ENCODE data around the gene CEP104.
"Not testable (repeated sequence)": the region's sequence is repeated elsewhere in the genome, so short reads cannot be mapped to it uniquely, and the experiment has no call there.

CEP104 gene

DNA sequence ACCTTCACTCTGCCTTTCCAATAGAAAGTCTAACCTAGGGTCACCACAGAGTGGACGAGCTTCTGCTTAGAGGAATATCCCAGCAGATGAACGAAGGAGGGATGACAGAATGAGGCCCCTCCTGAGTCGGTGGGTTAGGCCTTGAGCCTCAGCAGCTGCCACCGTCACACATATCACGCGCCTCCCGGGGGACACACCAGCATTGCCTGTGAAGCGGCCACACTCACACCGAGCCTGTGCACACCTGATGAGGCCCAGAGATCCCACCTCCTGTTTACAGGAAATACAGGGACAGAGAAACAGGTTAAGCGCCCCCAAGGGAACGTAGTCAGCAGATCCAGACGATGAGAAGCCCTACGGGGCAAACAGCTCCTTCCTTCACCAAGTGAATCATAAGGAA, 35.6 kb downstream of the CEP104 start:
- DNase-seq: no peak

DNA sequence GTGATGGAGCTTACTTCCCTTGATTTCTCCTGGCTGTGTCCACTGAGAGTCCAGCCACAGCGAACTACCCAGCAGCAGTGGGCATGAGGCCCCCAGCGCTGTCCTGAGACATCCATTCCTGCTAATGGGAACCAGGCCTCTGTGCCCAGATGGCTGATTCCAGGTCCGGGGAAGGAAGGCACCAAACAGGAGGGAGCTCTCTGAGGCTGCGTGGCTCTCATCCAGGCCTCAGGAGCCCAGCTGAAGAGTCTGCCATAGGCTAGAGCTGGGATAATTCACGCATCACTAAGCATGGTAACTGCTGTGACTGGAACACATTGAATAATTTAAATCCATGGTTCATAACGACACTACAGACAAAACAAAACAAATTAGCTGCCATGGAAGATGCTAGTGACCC, 36.0 kb downstream of the CEP104 start:
- DNase-seq: no peak

DNA sequence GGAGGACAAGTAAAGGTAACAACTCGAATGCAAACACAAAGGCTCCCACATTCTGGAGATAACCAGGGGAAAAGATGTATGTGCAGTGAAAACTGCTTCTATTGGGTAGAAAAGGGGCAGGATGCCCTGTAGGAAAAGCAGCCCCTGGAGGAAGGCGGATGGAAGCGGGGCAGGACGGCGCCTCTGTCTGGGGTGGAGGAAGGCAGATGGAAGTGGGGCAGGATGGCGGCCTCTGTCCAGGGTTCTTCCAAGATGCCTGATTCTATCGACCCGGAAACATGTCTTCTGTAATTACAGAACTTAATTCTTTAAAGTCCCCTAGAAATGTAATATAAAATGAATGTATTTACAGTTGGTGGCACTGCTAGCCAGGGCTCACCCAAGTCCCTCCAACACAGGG, 36.7 kb downstream of the CEP104 start:
- DNase-seq: no peak

DNA sequence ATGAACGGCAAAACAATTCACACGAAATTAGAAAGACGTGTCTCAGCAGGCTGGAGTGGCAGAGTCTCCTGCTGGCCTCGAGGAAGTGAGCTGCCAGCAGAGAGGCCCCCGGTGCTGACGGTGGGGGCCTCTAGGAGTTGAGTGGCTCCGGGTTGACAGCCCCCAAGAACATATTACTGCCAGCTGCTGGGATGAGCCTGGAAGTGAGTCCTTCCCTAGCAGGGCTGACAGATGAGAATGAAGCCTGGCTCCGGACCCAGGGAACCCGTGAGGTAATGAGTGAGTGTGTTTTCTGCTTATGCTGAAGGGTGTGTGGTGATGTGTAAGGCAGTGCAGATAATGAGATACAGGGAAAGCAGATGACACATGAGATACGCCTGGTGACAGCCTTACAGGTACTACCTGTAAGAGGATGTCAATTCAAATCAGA, 37.2 kb downstream of the CEP104 start:
- no peak for DNase-seq

DNA sequence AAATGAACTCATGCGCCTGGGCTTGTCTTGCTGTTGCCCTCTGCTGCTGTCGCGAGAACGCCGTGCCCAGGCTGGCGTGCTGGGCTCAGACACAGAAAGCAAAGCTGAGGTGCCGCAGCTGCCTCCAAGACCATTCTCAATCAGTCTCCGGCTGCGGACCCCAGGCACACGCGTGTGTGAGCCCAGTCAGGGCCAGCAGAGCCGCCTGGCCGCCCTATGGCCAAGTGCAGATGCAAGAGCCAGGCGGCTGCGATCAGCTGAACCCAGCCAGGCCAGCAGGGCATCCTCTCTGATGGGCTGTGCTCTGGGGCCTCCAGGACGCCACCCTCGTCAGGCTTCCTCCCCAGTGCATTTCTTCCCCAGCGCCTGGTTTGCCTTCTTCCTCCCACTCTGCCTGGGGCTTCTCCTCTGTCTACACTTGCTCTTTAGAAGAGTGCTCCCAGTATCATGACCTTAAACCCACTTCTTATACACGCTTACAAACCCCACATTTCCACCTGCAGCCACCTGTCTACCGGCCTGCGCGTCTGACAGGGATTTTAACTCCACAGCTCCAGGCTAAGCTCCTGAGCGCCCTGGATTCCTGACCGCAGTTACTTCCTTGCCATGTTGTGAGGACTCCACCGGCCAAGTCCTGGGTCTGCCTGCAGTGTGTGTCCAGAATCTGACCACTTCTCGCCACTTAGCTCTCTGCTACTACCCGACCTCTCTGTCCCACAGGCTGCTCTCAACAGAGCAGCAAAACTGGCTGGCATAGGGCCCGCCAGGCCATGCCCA, 39.0 kb downstream of the CEP104 start:
- no peak for DNase-seq

DNA sequence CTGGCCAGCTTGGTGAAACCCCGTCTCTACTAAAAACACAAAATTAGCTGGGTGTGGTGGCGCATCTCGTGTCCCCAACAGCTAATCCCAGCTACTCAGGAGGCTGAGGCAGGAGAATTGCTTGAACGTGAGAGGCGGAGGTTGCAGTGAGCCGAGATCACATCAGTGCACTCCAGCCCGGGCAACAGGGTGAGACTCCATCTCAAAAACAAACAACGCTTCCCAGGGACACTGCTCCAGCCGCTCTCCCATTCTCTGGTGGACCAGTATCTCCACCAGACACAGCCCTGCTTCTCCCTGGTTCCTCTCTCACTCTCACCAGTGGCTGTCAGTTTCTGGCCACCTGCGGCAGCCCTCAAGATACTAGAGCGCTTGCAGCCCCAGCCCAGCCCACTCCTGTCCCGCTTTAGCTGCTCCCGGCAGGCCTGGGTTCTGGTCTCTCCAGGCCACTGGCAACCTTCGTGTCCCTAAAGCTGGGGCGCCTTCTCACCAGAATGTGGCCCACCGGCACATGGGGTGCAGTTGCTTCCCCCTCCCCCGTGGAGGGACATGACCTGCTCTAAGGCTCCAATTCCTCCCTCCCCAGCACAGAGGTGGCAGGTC, 39.8 kb downstream of the CEP104 start:
- no peak for DNase-seq

DNA sequence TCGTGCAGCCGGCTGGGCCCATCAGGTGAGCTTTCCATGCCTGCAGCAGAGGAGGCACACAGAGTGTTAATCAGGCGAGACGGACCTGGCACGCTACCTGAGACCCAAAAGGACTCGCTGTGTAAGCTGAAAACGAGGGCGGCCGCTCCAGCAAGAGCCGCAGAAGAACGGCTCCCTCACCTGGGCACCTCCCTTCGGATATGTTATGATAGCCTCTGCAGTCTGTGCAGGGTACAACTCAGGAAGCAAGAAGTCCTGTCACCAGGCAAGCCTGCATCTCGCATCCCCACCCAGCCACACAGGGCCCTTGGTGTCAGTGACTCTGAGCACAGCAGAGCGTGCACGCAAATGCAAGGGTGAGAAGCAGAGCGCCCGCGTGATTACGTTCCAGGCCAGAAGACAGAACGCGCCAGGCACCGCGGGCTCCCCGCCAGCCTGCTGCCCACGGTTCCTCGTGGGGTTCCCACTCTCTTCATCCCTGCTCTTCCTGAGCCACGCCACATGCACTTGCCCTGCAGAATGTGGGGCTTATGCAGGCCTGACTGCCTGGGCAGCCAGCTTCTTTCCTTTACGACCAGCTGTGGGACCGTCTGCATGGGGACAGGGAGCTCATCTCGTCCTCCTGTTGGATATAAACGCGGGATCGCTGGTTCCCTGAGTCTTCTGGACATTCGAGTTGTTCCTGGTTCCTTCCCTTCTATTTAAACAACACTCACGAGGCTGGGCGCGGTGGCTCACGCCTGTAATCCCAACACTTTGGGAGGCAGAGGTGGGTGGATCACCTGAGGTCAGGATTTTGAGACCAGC, 40.5 kb downstream of the CEP104 start:
- DNase-seq: no peak

DNA sequence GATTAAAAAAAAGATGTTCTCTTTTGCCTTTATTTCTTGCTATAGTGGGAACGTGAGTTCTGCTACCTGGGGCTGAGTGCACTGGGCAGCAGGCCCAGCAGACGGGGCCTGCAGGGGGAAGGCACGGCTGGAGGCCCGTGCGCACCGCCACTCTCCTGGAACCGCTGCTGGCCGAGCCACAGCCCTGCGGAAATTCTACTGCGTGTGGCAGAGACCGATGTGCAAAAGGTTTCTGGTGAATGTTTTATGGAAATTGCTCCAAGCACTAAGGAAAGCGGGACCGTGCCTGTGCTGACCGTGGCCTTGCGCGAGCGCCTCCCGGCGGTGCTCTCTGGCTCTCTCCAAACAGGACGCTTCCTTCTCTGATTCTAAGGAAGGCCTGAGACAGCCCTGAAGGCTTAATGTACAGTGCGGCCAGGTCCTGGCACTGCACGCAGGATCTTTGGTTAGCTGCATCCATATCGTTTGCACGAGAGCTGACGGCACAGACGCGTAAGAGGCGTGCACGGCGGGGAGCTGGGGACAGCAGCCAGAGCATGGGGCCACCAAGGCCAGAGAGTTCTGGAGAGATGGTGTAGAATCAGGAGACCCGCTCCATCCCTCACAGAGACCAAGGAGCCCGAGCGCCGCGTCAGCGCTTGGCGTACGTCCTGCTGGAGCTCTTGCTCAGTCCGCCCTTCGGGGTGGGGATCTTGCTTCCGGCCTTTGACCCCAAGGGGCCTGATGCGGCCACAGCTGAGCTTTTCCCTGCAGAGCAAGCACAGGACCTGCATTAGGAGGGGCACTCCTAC, 42.0 kb downstream of the CEP104 start:
- no peak for DNase-seq

DNA sequence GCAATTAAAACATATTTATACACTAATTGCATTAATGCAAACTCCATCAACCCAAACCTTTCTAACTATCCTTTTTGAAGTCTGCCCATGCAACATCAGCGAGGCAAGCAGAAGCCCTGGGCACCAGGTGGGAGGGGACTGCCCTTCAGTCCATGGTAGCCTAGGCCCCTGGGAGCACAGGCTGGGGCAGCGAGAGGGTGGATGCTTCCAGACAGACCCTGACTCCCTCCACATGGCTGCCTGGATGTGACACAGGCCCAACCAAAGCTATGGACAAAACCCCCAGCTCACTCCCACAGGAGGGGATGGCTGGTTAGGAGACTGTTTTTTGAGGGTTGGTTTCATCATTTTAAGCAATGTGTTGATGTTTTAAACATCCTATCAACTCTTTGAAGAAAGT, 42.9 kb downstream of the CEP104 start:
- DNase-seq: no peak

DNA sequence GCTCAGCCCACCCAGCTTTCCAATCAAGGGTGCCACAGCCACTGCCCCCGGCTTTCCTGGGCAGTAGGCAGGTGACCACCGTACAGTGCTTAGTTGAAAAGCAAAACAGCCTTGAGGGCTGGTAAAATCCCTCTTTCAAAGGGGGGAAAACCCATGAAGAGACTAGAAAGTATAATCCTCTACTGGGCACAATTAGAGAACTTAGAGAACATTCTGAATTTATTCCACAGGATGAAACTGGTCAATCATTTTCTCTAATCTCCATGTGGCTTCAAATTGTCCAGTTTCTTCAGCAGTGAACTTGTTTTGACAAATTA, 45.5 kb downstream of the CEP104 start:
- no peak for DNase-seq

DNA sequence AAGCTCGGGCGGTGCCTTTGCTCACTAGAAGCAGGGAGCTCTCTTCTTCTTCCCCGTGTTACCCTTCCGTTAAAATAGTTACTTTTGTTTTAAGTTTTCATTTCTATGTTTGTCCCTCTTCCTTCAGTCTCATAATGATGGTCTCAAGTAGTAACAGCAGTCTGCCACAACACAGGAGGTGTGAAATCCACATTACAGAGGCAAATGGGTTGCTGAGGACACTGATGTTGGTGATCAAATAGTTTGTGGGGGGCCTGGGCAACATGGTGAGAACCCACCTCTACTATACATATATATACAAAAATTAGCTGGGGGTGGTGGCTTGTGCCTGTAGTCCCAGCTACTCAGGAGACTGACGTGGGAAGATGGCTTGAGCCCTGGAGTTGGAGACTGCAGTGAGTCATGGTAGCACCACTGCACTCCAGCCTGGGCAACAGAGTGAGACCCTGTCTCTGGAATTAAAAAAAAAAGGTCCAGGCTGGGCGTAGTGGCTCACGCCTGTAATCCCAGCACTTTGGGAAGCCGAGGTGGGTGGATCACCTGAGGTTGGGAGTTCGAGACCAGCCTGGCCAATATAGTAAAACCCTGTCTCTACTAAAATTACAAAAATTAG, 46.8 kb downstream of the CEP104 start:
- not testable (repeated sequence) for DNase-seq

DNA sequence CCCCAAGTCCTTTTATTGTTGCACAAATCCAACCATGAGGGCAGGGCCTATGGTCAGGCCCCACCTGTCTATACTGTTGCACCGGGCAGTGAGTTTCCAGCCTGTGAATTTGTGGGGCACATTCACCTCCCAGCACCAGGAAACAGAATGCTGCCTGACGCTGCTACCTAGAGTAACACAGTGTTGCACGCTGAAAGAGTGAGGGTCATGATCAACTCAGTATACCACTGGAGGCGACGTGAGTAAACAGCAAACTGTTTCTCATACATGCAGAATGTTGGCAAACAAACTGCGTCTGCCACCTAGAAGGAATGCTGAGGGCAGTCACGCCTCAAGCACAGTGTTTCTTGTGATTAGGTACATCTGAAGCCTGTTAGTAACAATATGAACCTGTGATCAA, 47.3 kb downstream of the CEP104 start:
- no peak for DNase-seq

DNA sequence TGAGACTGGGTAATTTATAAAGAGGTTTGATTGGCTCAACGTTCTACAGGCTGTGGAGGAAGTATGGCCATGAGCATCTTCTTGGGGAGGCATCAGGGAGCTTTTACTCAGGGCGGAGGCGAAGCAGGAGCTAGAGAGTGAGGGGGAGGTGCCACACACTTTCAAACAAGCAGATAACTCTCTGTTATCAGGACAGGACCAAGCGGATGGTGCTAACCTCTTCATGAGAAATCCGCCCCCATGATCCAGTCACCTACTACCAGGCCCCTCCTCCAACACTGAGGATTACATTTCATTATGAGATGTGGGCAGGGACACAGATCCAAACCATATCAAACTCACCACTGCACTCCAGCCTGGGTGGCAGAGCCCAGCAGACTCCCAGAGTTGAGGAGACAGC, 49.2 kb downstream of the CEP104 start:
- DNase-seq: no peak

DNA sequence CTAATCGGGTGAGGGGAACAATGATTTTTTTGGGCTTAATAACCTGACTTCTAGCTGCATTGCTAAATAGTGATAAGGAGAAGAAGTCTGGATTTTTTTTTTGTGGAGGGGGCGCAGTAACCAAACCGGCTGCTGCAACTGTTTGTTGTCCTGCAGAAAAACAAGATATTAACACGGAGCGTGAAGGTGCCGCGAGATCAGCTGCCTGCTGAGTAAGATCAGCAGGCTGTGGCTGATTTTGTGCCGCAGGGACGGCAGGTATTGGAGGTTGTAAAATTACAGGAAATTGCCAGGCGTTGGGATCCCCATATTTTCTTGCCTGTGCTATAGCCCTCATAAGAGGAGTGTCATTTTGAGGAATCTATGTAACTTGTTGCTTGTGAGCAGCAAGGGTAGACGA, 52.0 kb downstream of the CEP104 start:
- DNase-seq: no peak

DNA sequence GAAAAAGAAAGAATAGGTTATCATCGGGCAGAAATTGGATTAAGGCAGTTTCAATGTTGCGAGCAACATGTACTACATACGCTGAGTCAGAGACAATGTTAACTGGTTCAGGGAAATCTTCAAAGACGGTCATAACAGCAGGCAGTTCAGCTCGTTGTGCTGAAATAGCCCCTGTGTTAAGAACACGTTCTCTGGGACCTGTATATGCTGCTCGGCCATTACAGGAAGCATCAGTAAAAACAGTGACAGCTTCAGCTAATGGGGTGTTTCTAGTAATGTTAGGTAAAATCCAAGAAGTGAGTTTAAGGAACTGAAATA, 52.4 kb downstream of the CEP104 start:
- DNase-seq: not testable (repeated sequence)

DNA sequence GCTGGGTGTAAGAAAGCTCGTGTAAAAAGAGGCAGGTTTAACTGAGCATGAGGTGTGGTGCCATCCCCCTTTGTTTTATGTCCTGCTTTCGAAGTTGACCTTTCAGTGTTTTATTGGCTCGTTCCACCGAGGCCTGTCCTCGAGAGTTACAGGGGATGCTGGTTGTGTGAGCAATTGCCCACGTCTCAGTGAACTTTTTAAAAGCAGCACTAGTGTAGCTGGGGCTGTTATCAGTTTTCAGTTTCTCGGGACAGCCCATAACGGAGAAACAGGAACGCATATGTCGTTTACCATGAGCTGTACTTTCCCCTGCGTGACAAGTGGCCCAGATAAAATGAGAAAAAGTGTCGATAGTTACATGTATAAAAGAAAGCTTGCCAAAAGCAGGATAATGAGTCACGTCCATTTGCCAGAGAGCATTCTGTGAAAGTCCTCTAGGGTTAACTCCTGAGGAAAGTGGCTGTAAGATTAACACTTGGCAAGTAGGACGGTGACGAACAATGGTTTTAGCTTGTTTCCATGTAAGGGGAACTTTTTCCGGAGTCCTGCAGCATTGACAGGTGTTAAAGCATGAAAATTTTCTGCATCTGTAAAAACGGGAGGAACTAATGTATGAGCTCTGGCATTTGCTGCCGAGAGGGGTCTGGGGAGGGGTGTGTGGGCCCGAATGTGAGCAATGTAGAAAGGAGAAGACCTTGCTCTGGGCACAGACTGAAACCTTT, 52.9 kb downstream of the CEP104 start:
- no peak for DNase-seq

DNA sequence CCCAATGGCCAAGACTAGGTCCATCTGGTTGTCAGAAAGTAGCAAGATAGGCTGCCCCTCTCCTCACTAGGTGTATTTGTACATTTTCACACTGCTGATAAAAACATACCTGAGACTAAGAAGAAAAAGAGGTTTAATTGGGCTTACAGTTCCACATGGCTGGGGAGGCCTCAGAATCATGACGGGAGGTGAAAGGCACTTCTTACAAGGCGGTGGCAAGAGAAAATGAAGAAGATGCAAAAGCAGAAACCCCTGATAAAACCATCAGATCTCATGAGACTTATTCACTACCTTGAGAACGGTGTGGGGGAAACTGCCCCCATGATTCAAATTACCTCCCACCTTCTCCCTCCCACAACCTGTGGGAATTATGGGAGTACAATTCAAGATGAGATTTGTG, 56.2 kb downstream of the CEP104 start:
- not testable (repeated sequence) for DNase-seq

DNA sequence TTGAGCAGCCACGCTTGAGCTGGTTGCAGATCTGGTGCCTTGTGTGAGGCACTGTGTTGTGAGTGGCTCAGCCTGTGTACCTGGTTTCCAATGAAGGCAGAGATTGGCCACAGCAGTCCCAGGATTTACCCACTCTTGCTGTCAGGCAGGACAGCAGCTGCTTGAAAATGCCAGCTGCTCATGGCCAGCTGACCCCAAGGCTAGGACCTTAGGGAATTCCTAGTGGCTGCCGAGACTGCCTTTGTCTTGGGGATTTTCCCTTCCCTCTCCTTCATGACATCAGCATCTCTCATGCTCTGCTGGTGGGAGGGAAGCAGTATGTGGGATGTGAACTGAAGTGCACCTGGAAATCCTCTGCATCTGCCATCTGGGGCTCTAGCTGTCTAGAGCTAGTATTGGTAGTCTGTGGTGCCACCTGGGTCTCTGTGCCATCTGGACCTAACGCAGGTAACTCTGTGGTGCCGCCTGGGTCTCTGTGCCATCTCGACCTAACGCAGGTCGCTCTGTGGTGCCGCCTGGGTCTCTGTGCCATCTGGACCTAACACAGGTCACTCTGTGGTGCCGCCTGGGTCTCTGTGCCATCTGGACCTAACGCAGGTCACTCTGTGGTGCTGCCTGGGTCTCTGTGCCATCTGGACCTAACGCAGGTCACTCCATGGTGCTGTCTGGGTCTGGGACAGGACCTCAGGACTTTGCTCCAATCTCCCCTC, 56.9 kb downstream of the CEP104 start:
- no peak for DNase-seq

DNA sequence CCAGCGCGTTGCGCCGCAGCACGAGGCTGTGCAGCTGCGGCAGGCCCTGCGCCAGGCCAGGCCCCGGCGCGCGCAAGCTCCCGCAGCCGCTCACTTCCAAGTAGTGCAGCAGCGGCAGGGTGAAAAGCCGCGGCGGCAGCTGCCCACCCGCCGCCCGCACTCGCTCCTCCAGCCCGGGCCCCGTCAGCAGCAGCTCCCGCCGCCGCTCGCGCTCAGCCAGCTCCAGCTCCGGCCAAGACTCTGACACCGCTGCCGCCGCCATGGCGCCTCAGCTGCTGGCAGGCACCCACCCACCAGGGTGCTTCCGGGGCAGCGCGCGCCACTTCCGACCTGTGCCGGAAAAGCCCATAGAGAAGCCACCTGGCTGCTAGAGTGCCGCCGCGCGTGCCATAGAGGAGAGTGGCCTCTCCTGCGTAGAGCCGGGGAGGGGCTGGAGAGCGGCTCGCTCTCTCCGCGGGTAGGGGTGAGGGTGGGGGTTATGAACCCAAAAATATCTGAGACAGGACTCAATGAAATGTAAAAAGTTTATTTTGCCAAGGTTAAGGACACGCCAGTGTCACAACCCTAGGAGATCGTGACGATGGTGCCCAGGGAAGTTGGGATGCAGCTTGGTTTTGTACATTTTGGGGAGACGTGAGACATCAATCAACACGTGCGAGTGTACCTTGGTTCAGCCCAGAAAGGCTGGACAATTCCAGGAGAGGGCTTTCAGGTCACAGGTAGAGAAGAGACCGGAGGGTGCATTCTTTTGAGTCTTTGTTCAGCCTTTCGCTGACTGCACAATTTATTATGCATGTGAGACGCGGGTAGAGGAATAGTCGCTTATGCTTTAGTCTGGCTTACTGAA, 60.6 kb downstream of the CEP104 start, which contains the start of gene LRRC47:
TSS of gene LRRC47 (minus strand) at position 284 of the 847 bp plus-strand sequence. CDS start at position 262, 22 bp downstream.
- DNase-seq: peak; percentile 95 to 96

DNA sequence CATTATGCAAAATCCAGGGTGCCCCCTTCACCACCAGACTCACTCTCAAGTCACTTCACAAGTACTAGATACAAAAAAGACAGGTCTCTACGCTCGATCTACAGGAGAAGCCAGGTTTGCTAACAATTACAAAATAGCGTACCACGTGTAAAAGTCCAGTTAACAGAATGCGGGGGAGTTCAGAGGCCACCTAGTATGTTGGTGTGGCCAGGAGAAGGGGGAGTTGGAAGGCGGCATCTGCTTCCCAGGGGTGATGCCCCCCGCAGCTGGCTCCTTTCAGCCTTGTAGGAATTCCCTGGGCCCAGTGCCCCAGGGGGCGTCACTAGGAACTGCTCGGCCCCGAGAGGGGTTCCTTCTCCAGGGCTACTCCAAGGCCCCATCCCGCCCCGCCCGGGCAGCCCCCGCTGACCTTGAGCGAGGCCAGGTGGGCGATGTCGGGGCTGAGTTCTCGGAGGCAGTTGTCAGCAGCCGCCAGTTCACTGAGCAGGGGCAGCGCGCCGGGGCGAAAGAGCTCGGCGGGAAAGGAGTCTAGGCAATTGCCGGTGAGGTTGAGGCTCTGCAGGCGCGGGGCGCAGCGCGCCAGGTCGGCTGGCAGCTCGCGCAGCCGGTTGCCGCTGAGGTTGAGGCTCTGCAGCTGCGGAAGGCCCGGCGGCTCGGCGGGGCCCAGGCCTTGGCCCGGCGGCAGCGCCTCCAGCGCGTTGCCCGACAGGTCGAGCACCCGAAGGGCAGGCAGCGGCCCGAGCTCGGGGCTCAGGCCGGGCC, 61.4 kb downstream of the CEP104 start:
- DNase-seq: peak in 1 of 2 donors; percentile 15

Data from stimulated activated CD4-positive, alpha-beta T cell treated with anti-CD3 and anti-CD28 coated beads, Interleukin-2, amount 100 ng/mL, for 24 hours (primary cell).